Ammon's horn (tissue), 1 donor: ENCODE measurements around the gene THADA.

Experiments used
- DNase-seq: peaks from one replicate; pipeline ENCODE4 v3.0.0-alpha.2; 2016; ENCODE audit warnings: low spot score

The THADA gene

GRCh38 chr2:43276266-43276941 is 319.4 kb downstream of the THADA start:
- DNase-seq = no peak

DNA sequence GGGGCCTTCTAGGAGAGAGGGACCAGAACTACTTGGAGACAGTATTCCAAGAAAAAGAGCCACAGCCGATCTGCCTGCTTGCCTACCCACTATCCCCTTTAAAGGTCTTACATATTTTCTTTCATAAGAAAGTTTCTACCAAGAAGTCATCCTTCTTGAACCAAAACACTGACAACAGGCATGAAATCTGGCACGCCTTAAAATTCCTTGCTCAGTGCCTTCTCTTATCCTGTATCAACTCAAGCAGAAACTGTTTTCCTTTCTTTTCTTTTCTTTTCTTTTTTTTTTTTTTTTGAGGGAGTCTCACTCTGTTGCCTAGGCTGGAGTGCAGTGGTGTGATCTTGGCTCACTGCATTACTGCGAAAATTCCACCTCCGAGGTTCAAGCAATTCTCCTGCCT is 321.1 kb downstream of the THADA start:
- DNase-seq = no peak

DNA sequence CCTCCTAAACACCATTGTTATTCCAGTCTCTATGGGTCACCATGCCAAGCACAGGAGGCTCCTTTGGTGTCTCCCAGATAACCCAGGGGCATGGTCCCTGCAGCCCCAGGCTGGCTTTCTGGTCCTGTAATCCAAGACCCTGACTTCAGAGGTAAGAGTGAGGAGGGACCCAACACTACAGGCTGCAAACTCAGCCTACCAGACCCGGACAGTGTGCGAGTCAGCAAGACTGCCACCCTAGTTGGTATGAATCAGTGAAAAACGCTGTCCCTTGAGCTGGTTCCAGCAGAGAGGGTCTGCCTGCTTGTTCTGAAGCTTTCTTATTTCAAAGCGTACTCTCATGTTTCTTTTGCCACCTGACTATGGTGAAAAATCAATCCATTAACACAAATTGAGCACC is 321.8 kb downstream of the THADA start:
- DNase-seq = no peak

GRCh38 chr2:43273529-43273928 is 322.3 kb downstream of the THADA start:
- no peak for DNase-seq

GRCh38 chr2:43270930-43271615 is 324.8 kb downstream of the THADA start:
- no peak for DNase-seq

DNA sequence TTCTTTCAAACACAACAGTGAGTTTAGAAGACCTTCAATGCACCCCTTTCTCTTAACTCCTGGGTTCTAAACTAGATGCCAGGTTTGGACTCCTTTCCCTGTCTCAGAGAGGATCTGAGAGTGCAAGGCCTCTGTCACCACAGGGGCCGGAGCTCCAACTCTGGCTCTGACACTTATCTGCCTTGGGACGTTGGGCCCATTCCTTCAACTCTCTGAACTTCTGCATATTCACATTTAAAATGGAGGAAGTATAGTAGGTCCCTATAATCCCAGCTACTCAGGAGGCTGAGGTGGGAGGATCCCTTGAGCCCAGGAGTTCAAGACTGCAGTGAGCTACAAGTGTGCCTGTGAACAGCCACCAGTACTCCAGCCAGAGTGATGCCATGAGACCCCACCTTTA is 325.4 kb downstream of the THADA start:
- no peak for DNase-seq

- DNase-seq = peak; percentile 54
These were observed 326.1 kb downstream of the THADA start for GRCh38 chr2:43269706-43270105.

- peak; percentile 57 for DNase-seq
These were observed 326.7 kb downstream of the THADA start for GRCh38 chr2:43269074-43269572.

DNA sequence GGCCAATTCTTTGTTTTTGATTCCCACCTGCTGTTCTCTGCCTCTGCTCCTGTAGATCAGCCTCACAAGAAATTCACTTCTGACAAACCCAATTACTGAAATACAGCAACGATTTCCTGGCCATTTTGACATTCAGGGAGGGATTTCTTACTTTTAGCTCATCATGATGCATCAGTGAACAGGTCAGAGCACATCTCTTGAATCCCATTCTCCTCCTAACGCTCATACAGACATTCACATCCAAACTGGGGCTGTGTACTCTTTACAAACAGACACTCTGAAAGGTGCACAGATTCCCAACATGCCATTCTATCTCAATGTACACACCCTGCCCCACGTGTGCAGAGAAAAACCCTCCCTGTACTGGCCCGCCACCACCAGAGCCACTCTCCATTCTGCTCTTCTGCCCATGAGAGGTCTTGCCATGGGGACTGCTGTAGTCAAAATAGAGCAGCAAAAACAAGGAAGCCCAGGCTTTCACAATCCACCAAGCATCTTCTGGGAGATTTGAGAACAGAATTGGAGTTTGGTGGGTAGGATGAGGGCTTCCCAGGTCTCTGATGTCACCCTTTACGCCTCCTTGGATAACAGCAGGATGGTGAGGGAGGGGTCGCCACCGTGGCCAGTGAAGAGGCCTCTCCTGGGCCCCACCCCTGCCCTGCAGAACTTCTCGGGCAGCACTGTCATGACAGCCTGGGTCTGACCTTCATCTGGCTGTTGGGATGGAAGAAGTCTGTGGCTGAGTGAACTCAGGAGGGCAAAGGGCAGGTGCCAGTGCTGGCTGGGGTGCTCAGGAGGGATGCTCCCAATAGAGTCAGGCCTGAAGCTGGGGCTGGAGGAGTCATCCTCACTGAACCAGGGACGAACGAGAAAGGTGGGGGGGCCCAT is 327.5 kb downstream of the THADA start:
- no peak for DNase-seq

DNA sequence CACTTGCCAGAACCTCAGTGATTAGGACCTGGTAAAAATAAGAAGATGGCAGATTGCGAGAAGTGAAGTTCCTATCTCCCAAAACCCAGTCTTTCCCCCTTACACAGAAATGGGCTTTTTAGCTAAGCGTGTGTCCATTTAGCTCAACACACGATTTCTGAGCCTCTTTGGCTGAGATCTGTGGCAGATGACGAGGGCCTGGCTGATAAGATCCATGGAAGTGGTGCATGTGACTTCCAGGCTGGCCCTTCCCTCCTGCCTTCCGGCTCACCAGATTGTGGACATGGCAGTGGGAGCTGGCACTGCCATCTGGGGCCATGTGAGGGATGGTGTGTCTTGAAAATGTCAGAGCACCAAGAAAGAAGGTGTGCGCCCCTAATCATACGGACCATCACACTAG is 328.5 kb downstream of the THADA start:
- no peak for DNase-seq

DNA sequence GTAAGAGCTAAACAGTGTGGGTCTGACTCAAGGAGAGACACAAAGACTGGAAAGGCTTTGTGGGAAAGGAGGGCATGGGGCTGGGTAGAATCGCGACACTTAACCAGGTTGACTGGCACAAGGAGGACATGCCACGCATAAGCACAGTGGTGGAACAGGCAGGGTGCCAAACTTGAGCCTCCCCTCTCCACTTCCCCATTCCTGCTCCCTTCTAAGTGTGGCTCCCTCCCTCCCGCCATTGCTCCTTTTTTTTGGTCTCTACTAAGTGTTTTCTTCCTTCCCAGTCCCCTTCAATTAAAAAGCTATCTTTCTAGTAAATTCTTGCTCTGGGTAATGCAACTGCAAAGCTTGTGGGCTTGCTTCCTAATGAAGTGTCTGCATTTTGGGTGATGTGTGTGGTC is 329.1 kb downstream of the THADA start:
- DNase-seq = peak; percentile 72

- no peak for DNase-seq
These were observed 330.4 kb downstream of the THADA start for GRCh38 chr2:43265421-43265820.

DNA sequence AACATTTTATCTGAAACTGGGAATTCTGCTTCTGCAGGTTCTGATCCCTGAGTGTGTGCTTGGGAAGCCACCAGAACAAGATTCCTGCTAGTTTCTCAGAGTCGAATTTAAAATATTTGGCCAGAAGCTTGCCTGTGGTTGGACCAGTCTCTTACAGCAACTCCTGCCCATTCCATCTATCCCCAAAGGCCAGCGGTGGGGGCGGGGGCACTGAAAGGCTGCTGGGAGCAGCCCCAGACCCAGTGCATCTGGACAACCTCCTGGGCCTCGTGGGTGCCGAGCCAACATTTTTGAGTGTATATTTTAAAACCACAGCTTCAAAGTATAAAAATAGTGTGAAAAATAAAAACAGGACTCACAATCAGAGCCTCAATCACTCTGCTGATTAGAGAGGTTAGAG is 330.8 kb downstream of the THADA start:
- DNase-seq = no peak

GRCh38 chr2:43262951-43263350 is 332.9 kb downstream of the THADA start:
- DNase-seq = no peak

GRCh38 chr2:43262239-43262638 is 333.6 kb downstream of the THADA start:
- DNase-seq = no peak

DNA sequence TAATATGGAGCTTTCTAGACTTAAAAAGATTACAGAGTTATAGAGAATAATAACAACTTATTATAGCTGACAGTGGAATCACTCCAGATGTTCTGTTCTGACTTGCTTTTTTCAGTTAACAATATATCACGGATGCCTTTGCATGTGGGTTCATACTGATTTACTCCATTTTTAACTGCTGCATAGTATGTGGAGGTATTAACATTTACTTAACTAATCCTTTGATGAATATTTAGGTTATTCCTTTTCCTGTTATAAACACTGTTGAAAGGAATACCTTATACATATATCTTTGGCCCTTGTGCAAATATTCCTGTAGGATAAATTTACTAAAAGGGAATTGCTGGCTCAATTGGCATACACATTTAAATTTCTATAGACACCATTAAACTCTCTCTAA is 336.3 kb downstream of the THADA start:
- no peak for DNase-seq

DNA sequence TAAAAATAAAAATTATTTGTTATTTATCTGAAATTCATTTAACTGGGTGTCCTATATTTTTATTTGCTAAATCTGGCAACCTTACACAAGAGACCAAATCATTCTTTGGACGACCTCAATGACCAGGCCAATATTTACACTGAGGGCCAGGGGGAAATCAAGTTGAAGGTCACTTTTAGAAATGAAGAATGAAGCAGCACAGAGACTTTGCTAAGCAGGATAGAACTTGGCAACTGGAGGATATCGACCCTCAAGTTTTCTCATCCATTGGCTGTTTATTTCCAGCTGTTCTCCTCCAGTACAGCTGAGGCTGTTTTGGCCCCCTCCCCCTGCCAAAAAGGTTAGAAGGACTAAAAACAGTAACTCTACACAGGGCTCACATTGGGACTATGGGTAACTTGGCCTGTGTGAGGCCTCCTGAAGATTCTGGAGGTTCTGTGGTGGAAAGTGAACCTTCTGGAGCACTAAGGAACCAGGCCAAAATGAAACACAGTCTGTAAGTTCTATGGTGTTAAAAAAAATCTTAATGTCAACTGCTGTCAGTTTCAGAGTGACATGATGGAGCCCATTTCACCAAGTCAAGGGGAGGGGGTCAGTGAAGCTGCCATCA is 337.2 kb downstream of the THADA start:
- DNase-seq = no peak

DNA sequence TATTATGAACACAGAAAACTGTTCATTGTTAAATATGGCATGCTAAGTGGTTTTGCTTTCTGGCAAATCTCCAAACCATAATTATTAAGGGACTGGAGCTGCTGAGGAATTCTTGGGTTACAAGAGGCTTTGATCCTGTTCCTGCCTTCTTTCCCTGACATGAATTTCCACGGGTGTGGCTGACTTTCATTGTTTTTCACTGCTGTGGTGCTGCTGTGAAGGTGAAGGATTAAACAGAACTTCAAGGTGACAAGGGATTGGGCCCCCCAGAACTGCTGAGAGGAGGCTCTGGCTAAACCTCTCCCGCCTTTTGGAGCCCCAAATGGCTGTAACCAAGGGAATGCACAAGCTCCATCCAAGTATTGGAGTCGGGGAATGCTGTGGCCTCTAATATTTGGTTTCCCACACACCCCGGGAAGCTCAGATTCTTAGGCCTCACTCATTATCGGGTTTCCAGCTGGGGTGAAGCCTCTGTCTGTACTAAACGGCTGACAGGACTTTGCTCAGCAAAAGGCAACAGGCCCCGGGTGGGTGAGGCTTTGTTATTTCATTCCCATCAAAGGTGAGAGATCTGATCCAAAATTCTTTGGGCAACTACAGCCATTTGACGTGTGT is 340.4 kb downstream of the THADA start:
- DNase-seq = no peak

- no peak for DNase-seq
These were observed 341.5 kb downstream of the THADA start for GRCh38 chr2:43254331-43254730.

DNA sequence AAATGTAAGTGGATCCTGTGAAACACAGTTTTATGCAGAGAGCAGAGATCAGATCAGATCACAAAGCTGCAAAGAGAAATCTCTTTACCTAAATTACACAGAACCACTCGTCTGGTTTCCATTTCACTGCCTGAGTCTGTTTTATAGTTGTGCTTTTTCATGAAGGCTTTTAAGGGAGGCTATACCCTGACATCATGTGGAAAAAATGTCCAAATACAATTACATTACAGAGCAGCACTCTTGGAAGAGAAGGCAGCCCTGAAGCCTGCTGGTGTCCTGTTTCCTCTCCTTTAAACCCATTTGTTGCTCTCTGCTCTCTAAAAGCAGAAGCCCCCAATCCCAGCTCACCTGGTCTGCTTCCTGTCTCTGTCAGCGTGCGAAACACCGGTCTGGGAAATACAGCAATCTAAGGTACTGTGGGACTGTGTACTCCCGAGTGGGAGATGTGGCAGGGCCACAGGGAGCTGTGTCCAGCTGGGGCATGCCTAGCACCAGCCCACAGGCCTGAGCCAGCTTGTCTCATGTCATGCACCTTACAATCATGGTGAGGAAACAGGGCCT is 344.6 kb downstream of the THADA start:
- DNase-seq = no peak

DNA sequence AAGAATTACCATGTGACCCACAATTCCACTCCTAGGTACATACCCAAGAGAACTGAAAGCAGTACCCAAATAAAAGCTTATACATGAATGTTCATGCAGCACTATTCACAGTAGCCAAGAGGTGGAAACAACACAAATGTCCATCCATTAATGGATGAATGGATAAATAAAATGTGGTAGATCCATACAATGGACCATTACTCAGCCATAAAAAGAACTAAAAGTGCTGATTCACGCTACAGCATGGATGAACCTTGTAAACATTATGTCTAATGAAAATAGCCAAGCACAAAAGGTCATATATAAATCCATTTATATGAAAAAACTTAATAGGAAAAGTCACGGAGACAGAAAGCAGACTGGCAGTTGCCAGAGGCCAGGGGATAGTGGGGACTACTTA is 345.8 kb downstream of the THADA start:
- DNase-seq = no peak

DNA sequence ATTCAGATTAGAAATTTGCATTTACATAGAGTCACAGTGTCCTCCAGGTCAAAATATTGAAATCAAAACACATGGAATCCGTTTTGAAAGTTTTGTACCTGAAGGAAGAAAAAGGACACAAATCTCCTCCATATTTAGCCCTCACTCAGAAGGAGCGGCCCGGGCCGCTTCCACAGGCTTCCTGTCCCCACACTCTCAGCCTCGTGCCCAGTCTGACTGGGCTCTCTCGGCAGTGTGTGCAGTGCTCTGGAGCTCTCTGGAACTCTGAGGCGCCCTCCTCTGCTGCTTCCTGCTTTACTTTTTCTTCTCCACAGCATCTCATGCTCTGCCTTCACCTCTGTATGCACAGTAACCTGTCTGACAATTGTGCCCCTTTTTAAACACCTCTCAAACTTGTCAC is 347.2 kb downstream of the THADA start:
- DNase-seq = no peak
